ENCODE data around the gene ACACB.

Gene ACACB

DNA sequence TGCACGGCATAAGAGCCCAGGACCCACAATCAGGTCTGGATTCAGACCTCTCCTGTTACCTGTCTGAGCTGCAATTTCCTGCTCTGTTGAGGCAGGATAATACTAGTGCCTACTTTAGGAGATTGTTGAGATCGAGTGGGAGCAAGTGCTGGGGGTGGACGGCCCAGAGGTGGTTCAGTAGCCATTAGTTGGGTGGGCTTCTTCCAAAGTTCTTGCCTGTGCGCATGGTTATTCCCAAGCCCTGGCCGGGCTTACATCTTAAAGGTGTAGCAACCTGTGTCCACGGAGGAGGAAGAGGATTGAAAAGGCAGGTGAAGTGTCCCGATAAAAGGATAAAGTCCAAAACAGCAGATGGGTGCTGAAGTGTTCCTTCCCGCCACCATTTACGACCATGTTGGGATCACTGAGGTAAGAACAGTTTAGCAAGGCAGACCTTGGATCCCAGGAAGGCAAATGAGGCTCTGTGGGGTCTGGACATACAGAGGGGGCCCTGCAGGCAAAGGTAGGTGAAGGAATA is 33.8 kb downstream of the ACACB start:
- Mint-ChIP-seq H3K4me3 (no peak overlapping the region), H3K27ac (no peak overlapping the region), H3K4me1 (peaks cover 5% of the 10 kb centered on the region), H3K9me3 (no peaks in the 10 kb centered on the region), H3K36me3 (no peaks in the 10 kb centered on the region)
- DNase-seq (ENCODE audit: low spot score in 2 of 2) (no peak), ATAC-seq (no peak)

- DNase-seq (ENCODE audit: low spot score in 2 of 2): no peak
- Mint-ChIP-seq H3K36me3 (no peaks in the 10 kb centered on the region), H3K9me3 (no peaks in the 10 kb centered on the region), H3K4me3 (no peak overlapping the region), H3K27ac (no peak overlapping the region), H3K4me1 (peaks cover 9% of the 10 kb centered on the region)
- no peak for ATAC-seq
Measured at GRCh38 chr12:109151457-109151856, 35.1 kb downstream of the ACACB start.

DNA sequence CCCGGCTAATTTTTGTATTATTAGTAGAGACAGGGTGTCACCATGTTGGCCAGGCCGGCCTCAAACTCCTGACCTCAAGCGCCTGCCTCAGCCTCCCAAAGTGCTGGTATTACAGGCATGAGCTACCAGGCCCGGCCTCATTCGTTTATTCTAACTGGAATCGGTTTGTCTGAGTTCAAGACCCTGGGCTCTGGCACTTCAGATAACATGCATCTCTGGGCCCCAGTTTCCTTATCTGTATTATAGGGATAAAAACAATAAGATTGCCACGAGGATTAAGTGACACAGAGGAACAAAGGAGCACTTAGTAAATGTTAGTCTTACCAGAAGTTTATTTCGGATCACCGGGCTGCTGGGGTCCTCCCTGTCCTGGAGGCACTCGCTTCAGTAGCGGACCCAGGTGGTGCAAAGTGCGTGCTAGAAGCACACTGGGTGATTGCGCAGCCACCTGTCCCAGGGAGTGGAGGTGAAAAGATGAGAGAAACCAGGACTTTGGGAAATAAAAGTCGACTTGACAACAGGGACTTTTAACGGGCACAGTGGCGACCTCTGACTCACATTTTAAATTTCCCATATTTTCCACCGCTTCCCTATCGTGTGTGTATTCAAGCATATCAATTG is 37.5 kb downstream of the ACACB start:
- no peaks in the 10 kb centered on the region for H3K36me3 Mint-ChIP-seq
- peaks cover 9% of the 10 kb centered on the region for H3K4me1 Mint-ChIP-seq
- peak overlapping the region; percentile 37 for H3K27ac Mint-ChIP-seq
- DNase-seq (ENCODE audit: low spot score in 2 of 2) (peak in 1 of 2 donors; percentile 52), ATAC-seq (no peak)
- H3K4me3 Mint-ChIP-seq: peak overlapping the region; percentile 86
- no peaks in the 10 kb centered on the region for H3K9me3 Mint-ChIP-seq

GRCh38 chr12:109154451-109155438 is 38.4 kb downstream of the ACACB start:
- peaks cover 9% of the 10 kb centered on the region for H3K4me1 Mint-ChIP-seq
- peak overlapping the region; percentile 59 for H3K27ac Mint-ChIP-seq
- peak; percentile 81 to 89 for DNase-seq (ENCODE audit: low spot score in 2 of 2)
- H3K36me3 Mint-ChIP-seq: no peaks in the 10 kb centered on the region
- H3K4me3 Mint-ChIP-seq: peak overlapping the region; percentile 86
- peak; percentile 96 for ATAC-seq
- no peaks in the 10 kb centered on the region for H3K9me3 Mint-ChIP-seq

- no peak overlapping the region for H3K27ac Mint-ChIP-seq
- H3K4me3 Mint-ChIP-seq: no peak overlapping the region
- peaks cover 9% of the 10 kb centered on the region for H3K4me1 Mint-ChIP-seq
- DNase-seq (ENCODE audit: low spot score in 2 of 2) (no peak), ATAC-seq (no peak)
- H3K9me3 Mint-ChIP-seq: no peaks in the 10 kb centered on the region
- no peaks in the 10 kb centered on the region for H3K36me3 Mint-ChIP-seq
Measured at GRCh38 chr12:109156036-109156435, 39.6 kb downstream of the ACACB start.

DNA sequence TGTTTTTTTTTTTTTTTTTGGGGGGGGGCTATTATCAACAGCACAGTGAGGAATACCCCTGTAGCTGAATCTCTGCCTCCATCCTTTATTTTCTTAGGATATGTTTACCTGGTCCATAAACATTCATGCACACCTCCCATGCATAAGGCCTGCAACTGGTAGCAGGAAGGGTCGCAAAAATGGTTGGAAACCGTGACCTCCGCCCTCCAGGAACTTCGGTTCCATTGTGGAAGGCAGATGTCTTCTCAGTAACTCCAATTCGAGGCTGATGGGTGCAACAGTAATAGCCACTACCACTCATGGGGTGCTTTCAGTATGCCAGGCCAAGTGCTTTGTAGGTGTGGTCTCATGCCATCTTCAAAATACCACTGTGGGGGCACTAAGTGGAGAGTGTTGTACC is 40.2 kb downstream of the ACACB start:
- DNase-seq (ENCODE audit: low spot score in 2 of 2) (no peak), ATAC-seq (no peak)
- Mint-ChIP-seq H3K36me3 (no peaks in the 10 kb centered on the region), H3K4me3 (no peak overlapping the region), H3K4me1 (peaks cover 9% of the 10 kb centered on the region), H3K27ac (no peak overlapping the region), H3K9me3 (no peaks in the 10 kb centered on the region)

DNA sequence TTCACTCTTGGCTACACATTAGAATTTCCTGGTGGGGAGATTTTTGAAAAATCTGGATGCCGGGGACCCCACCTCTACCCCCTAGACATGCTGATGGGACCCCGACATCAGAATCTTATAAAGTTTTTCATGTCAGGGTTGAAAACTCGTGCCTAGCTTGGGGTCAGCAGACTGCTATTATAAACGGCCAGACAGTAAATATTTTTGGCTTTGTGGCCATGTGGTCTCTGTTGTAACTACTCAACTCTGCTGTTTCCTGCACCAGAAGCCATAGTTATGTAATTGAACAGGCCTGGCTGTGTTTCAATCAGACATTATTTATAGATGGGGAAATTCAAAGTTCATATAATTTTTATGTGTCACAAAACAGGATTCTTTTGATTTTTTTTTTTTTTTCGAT is 41.6 kb downstream of the ACACB start:
- ATAC-seq: no peak
- Mint-ChIP-seq H3K9me3 (no peaks in the 10 kb centered on the region), H3K36me3 (no peaks in the 10 kb centered on the region), H3K4me1 (peaks cover 9% of the 10 kb centered on the region), H3K27ac (no peak overlapping the region), H3K4me3 (no peak overlapping the region)
- no peak for DNase-seq (ENCODE audit: low spot score in 2 of 2)

DNA sequence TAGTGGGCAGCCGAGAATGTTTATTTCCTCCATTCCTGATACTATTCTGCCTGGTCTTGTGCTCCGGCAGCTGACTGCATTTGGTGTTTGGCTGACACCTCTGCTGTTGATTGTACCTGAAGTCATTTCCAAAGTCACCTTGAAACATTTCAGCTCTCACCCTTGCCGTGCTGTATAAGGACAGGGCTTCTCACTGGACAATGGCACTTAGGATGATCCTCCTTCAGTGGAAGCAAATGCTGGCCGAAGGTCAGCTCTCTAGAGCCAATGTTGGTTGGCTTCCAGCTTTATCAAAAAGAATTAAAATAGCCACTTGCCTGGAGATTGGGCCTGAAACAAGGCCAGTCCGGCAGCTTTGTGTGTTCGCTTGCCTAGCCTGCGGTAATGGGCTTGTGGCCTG is 44.0 kb downstream of the ACACB start:
- H3K9me3 Mint-ChIP-seq: no peaks in the 10 kb centered on the region
- ATAC-seq: no peak
- no peaks in the 10 kb centered on the region for H3K36me3 Mint-ChIP-seq
- no peak overlapping the region for H3K4me3 Mint-ChIP-seq
- H3K4me1 Mint-ChIP-seq: peaks cover 1% of the 10 kb centered on the region
- no peak for DNase-seq (ENCODE audit: low spot score in 2 of 2)
- H3K27ac Mint-ChIP-seq: no peak overlapping the region

DNA sequence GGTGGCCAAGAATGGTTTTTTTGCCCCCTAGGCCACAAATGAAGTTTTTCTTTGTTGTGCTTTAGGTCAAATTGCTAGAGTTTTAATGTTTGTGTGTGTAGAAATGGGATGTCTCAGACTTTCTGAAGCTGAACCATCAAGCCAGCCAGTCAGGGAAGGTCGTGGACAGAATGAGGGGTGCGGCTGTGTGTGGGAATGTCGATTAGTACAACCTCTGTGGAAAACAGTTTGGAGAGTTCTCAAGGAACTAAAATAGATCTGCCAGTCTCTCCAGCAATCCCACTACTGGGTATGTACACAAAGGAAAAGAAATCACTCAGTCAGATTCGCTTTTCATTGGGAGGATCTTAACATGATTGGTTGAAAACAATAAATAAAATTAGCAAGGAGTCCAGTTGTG is 44.5 kb downstream of the ACACB start:
- H3K9me3 Mint-ChIP-seq: no peaks in the 10 kb centered on the region
- no peak for ATAC-seq

DNA sequence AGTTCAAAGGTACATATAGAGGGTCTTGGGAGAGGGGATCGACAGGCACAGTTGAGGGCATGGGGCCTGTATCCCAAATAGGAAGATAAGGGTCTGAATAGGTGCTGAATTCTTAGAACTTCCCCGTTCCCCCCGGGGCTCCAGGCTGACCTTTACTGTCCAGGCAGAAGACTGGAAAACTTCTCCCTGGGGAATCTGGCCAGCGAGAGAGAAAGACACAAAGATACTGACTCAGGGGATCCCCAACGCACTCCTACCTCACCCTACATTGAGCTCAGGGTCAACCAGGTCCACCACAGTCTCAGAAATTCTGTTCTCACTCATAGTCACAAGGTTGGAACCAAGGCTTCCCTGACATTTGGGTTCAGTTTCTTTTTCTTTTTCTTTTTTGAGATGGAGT is 46.2 kb downstream of the ACACB start:
- ATAC-seq (no peak), DNase-seq (ENCODE audit: low spot score in 2 of 2) (no peak)
- no peak overlapping the region for H3K27ac Mint-ChIP-seq
- H3K36me3 Mint-ChIP-seq: no peaks in the 10 kb centered on the region
- no peak overlapping the region for H3K4me3 Mint-ChIP-seq
- H3K9me3 Mint-ChIP-seq: no peaks in the 10 kb centered on the region
- H3K4me1 Mint-ChIP-seq: no peaks in the 10 kb centered on the region

More for the DNA sequence above, 44.5 kb downstream of the ACACB start:
- Mint-ChIP-seq H3K36me3 (no peaks in the 10 kb centered on the region), H3K27ac (no peak overlapping the region), H3K4me1 (no peaks in the 10 kb centered on the region), H3K4me3 (no peak overlapping the region)
- no peak for DNase-seq (ENCODE audit: low spot score in 2 of 2)

- ATAC-seq (no peak), DNase-seq (ENCODE audit: low spot score in 2 of 2) (no peak)
- H3K4me3 Mint-ChIP-seq: no peak overlapping the region
- no peak overlapping the region for H3K27ac Mint-ChIP-seq
- H3K36me3 Mint-ChIP-seq: peaks cover 5% of the 10 kb centered on the region
- no peaks in the 10 kb centered on the region for H3K9me3 Mint-ChIP-seq
- H3K4me1 Mint-ChIP-seq: no peaks in the 10 kb centered on the region
Measured at GRCh38 chr12:109163167-109163566, 46.8 kb downstream of the ACACB start.

- DNase-seq (ENCODE audit: low spot score in 2 of 2) (no peak), ATAC-seq (no peak)
- H3K9me3 Mint-ChIP-seq: no peaks in the 10 kb centered on the region
- H3K4me1 Mint-ChIP-seq: no peaks in the 10 kb centered on the region
- no peak overlapping the region for H3K4me3 Mint-ChIP-seq
- H3K27ac Mint-ChIP-seq: no peak overlapping the region
- H3K36me3 Mint-ChIP-seq: peaks cover 22% of the 10 kb centered on the region
Measured at GRCh38 chr12:109165599-109165998, 49.2 kb downstream of the ACACB start.

DNA sequence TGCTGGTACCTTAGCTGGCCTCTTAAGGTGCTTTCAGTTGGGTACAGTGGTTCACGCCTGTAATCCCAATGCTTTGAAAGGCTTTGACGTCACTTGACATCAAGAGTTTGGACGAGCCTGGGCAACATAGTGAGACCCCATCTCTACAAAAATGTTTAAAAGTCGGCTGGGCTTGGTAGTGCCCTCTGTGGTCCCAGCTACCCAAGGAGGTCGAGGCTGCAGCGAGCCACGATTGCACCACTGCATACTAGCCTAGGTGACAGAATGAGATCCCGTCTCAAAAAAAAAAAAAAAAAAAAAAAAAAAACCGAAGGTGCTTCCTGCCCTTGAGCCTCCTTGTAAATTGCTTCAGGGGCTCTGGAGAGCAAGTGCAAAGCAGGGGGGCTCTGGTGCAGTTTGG is 50.0 kb downstream of the ACACB start:
- H3K4me1 Mint-ChIP-seq: no peaks in the 10 kb centered on the region
- H3K36me3 Mint-ChIP-seq: peaks cover 27% of the 10 kb centered on the region
- H3K27ac Mint-ChIP-seq: no peak overlapping the region
- no peak for ATAC-seq
- H3K9me3 Mint-ChIP-seq: no peaks in the 10 kb centered on the region
- no peak overlapping the region for H3K4me3 Mint-ChIP-seq
- DNase-seq (ENCODE audit: low spot score in 2 of 2): no peak

GRCh38 chr12:109167781-109168180 is 51.4 kb downstream of the ACACB start:
- ATAC-seq (no peak), DNase-seq (ENCODE audit: low spot score in 2 of 2) (no peak)
- H3K9me3 Mint-ChIP-seq: no peaks in the 10 kb centered on the region
- H3K36me3 Mint-ChIP-seq: peaks cover 37% of the 10 kb centered on the region
- no peak overlapping the region for H3K27ac Mint-ChIP-seq
- no peaks in the 10 kb centered on the region for H3K4me1 Mint-ChIP-seq
- H3K4me3 Mint-ChIP-seq: no peak overlapping the region

DNA sequence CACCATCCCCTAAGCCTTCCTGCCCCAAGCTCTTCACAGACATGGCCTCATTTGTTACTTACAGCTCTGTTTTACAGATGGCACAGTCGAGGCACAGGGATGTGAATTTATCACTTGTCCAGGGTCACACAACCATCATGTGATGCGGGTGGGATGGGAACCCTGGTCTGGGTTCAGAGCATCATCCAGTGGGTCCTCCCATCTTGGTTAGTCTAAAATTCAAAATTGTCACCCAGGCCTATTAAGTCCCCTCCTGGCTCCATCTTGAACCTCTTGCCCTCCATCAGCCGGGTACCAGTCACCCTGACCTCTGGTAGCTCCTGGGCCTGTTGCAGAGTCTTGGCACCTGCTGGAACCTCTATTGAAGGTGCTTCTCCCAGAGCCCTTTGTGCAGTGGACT is 52.9 kb downstream of the ACACB start:
- no peak for DNase-seq (ENCODE audit: low spot score in 2 of 2)
- no peak for ATAC-seq
- Mint-ChIP-seq H3K9me3 (no peaks in the 10 kb centered on the region), H3K4me1 (no peaks in the 10 kb centered on the region), H3K36me3 (peaks cover 37% of the 10 kb centered on the region), H3K4me3 (no peak overlapping the region), H3K27ac (no peak overlapping the region)

- ATAC-seq (no peak), DNase-seq (ENCODE audit: low spot score in 2 of 2) (no peak)
- no peaks in the 10 kb centered on the region for H3K4me1 Mint-ChIP-seq
- no peak overlapping the region for H3K4me3 Mint-ChIP-seq
- H3K9me3 Mint-ChIP-seq: no peaks in the 10 kb centered on the region
- no peak overlapping the region for H3K27ac Mint-ChIP-seq
- H3K36me3 Mint-ChIP-seq: peaks cover 37% of the 10 kb centered on the region
Measured at GRCh38 chr12:109169686-109170085, 53.3 kb downstream of the ACACB start.
